ENCODE measurements around the gene LMNTD2.

LMNTD2 gene

DNA sequence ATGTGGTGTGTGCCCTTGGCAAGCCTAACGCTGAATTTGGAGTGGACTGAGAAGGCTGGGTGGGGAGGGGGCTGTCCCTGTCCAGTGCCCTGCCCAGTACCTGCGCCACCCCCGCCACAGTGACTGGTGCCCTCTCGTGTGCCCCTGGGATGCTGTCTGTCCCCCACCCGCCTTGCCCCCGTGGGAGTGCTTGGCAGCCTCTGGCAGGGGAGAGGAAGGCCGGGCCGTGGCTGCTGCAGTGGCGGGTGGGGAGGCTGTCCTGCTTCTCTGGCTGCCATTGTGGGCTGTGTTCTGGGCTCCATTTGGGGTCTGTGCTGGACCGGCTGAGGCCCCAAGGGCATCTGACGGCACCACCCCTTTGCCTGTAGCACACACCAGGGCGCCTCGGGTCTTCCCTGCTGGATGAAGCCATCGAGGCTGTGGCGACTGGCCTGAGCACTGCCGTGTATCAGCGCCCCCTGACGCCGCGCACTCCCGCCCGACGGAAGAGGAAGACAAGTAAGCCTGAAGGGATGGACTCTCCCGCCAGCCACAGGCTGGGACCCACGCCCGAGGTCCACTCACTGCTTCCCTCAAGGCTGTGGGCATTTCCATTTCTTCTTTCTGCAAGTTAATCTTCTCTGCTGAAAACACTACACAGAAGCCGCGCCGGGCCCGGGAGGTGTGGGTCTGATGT is 37.6 kb upstream of the LMNTD2 start:
- no peak for FAIRE-seq
- DNase-seq (ENCODE audit: insufficient read length): no peak
- no peak for TF ChIP-seq POLR2AphosphoS5 (IDR thresholded peaks at IDR 0.05; ENCODE audit: low read depth, low read length)
- TF ChIP-seq TAF1 (IDR thresholded peaks at IDR 0.05; ENCODE audit: borderline replicate concordance, low read depth, low read length): no peak
- TF ChIP-seq POLR2A (IDR thresholded peaks at IDR 0.05; ENCODE audit: low read depth, low read length): no peak

GRCh38 chr11:597166-597725 is 36.7 kb upstream of the LMNTD2 start:
- FAIRE-seq (no peak), DNase-seq (ENCODE audit: insufficient read length) (no peak)
- no peak for TF ChIP-seq POLR2A (IDR thresholded peaks at IDR 0.05; ENCODE audit: low read depth, low read length)
- TF ChIP-seq POLR2AphosphoS5 (IDR thresholded peaks at IDR 0.05; ENCODE audit: low read depth, low read length): no peak
- no peak for TF ChIP-seq TAF1 (IDR thresholded peaks at IDR 0.05; ENCODE audit: borderline replicate concordance, low read depth, low read length)

DNA sequence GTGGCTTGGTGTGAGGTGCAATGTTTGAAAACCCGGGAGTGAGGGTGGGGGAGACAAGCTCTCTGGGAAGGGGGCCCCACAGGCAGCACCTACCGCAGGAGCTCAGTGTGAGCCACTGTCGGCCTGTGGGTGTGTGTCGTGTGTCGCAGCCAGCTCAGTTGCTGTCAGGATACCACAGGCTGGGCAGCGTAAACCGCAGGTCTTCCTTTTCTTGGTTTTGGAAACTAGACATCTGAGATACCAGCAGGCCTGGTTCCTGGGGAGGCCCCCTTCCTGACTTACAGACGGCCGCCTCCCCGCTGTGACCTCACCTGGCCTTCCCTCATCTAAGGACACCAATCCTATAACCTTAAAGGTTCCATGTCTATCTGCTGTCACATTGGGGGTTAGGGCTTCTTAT is 35.8 kb upstream of the LMNTD2 start:
- DNase-seq (ENCODE audit: insufficient read length) (no peak), FAIRE-seq (no peak)
- no peak for TF ChIP-seq TAF1 (IDR thresholded peaks at IDR 0.05; ENCODE audit: borderline replicate concordance, low read depth, low read length)
- no peak for TF ChIP-seq POLR2A (IDR thresholded peaks at IDR 0.05; ENCODE audit: low read depth, low read length)
- TF ChIP-seq POLR2AphosphoS5 (IDR thresholded peaks at IDR 0.05; ENCODE audit: low read depth, low read length): no peak

GRCh38 chr11:595400-595799 is 34.9 kb upstream of the LMNTD2 start:
- FAIRE-seq: no peak
- no peak for DNase-seq (ENCODE audit: insufficient read length)
- TF ChIP-seq POLR2A (IDR thresholded peaks at IDR 0.05; ENCODE audit: low read depth, low read length) (no peak), TAF1 (IDR thresholded peaks at IDR 0.05; ENCODE audit: borderline replicate concordance, low read depth, low read length) (no peak), POLR2AphosphoS5 (IDR thresholded peaks at IDR 0.05; ENCODE audit: low read depth, low read length) (no peak)

DNA sequence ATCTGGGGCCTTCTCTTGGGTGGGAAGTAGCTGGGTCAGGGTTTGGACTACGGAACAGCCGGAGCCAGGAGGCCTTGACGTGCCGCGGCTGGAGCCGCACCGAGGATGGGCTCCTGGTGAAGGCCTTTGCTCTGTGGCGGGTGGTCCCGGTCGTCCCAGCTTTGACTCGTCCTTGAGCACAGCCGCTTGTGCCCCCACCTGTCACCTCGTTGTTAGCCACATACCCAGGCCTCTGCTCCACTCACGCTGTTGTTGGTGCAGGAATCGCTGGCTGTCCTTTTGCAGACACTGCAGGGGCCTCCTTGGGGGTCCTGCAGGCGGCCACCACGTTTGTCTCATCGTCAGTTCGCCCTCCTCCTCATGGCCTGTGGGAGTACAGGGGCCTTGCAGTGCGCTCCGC is 32.8 kb upstream of the LMNTD2 start:
- TF ChIP-seq POLR2AphosphoS5 (IDR thresholded peaks at IDR 0.05; ENCODE audit: low read depth, low read length): no peak
- no peak for TF ChIP-seq TAF1 (IDR thresholded peaks at IDR 0.05; ENCODE audit: borderline replicate concordance, low read depth, low read length)
- no peak for TF ChIP-seq POLR2A (IDR thresholded peaks at IDR 0.05; ENCODE audit: low read depth, low read length)
- no peak for DNase-seq (ENCODE audit: insufficient read length)
- FAIRE-seq: no peak

GRCh38 chr11:592918-593317 is 32.4 kb upstream of the LMNTD2 start:
- TF ChIP-seq POLR2A (IDR thresholded peaks at IDR 0.05; ENCODE audit: low read depth, low read length): no peak
- no peak for TF ChIP-seq TAF1 (IDR thresholded peaks at IDR 0.05; ENCODE audit: borderline replicate concordance, low read depth, low read length)
- TF ChIP-seq POLR2AphosphoS5 (IDR thresholded peaks at IDR 0.05; ENCODE audit: low read depth, low read length): no peak
- no peak for FAIRE-seq
- DNase-seq (ENCODE audit: insufficient read length): no peak

GRCh38 chr11:592501-592900 is 32.0 kb upstream of the LMNTD2 start:
- TF ChIP-seq POLR2AphosphoS5 (IDR thresholded peaks at IDR 0.05; ENCODE audit: low read depth, low read length) (no peak), TAF1 (IDR thresholded peaks at IDR 0.05; ENCODE audit: borderline replicate concordance, low read depth, low read length) (no peak)
- FAIRE-seq (no peak), DNase-seq (ENCODE audit: insufficient read length) (no peak)

- TF ChIP-seq TAF1 (IDR thresholded peaks at IDR 0.05; ENCODE audit: borderline replicate concordance, low read depth, low read length): no peak
- TF ChIP-seq POLR2A (IDR thresholded peaks at IDR 0.05; ENCODE audit: low read depth, low read length): 0 out of 2 replicates have a peak, but pooled peaks have one; percentile 10
- FAIRE-seq: no peak
- no peak for DNase-seq (ENCODE audit: insufficient read length)
These were observed 30.5 kb upstream of the LMNTD2 start for GRCh38 chr11:590997-591396.

DNA sequence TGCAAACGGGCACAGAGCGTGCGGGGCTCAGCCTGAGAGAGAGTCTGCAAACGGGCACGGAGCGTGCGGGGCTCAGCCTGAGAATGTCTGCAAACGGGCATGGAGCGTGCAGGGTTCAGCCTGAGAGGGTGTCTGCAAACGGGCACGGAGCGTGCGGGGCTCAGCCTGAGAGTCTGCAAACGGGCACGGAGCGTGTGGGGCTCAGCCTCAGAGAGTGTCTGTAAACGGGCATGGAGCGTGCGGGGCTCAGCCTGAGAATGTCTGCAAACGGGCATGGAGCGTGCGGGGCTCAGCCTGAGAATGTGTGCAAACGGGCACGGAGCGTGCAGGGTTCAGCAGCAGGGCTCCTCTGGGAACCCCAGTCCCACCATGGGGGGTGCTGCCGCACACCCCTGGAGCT is 29.3 kb upstream of the LMNTD2 start:
- no peak for TF ChIP-seq POLR2AphosphoS5 (IDR thresholded peaks at IDR 0.05; ENCODE audit: low read depth, low read length)
- TF ChIP-seq POLR2A (IDR thresholded peaks at IDR 0.05; ENCODE audit: low read depth, low read length): no peak
- TF ChIP-seq TAF1 (IDR thresholded peaks at IDR 0.05; ENCODE audit: borderline replicate concordance, low read depth, low read length): no peak
- FAIRE-seq (no peak), DNase-seq (ENCODE audit: insufficient read length) (no peak)

- DNase-seq (ENCODE audit: insufficient read length): no peak
- FAIRE-seq: no peak
- TF ChIP-seq POLR2AphosphoS5 (IDR thresholded peaks at IDR 0.05; ENCODE audit: low read depth, low read length) (no peak), POLR2A (IDR thresholded peaks at IDR 0.05; ENCODE audit: low read depth, low read length) (no peak), TAF1 (IDR thresholded peaks at IDR 0.05; ENCODE audit: borderline replicate concordance, low read depth, low read length) (no peak)
These were observed 27.4 kb upstream of the LMNTD2 start for GRCh38 chr11:587978-588380.

GRCh38 chr11:587546-587945 is 27.0 kb upstream of the LMNTD2 start:
- DNase-seq (ENCODE audit: insufficient read length) (no peak), FAIRE-seq (no peak)
- TF ChIP-seq POLR2A (IDR thresholded peaks at IDR 0.05; ENCODE audit: low read depth, low read length) (no peak), POLR2AphosphoS5 (IDR thresholded peaks at IDR 0.05; ENCODE audit: low read depth, low read length) (no peak), TAF1 (IDR thresholded peaks at IDR 0.05; ENCODE audit: borderline replicate concordance, low read depth, low read length) (no peak)
